ENCODE measurements around the gene BDH1. TPM values are rescaled to one million over a fixed set of nuclear protein-coding genes. Genes with fewer than 3 reads are reported as not detected.

BDH1 gene
- total RNA-seq, 5 donors from 2014 or later (not counting 1 experiment from before 2014, with no cell fraction given), result 31.1 to 74.7 (median 68.9) TPM

DNA sequence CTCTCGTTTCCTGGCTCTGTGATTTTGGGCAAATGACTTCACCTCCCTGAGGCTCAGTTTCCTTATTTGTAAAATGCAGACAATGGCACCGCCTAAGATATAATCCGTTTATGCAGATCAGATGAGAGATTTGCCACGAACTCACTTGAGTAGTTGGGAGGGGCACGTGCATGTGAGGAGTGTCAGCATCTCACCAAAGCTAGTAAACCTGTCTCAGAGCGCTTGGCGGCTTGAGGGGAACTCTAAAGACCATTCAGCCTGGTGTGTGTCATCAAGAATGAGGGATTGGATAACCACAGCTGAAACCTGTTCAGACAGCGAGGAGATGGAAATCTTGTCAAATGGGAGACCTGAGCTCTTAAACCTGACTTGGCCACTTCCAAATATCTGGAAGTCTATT, 48.7 kb downstream of the BDH1 start:
- DNase-seq, result no peak
- no peaks in the 10 kb centered on the region for H3K9me3 ChIP-seq
- no peak overlapping the region for H3K4me3 ChIP-seq (ENCODE audit: control insufficient read depth in 1 of 2, extremely low read depth in 1 of 2, low read length in 1 of 2)
- Mint-ChIP-seq H3K36me3 (peaks cover 6% of the 10 kb centered on the region), H3K27me3 (peaks cover 0 to 3% of the 10 kb centered on the region in 2 donors), H3K27ac (no peak overlapping the region), H3K9me3 (no peaks in the 10 kb centered on the region), H3K4me1 (peaks cover 4 to 6% (median 6%) of the 10 kb centered on the region in 3 donors), H3K4me3 (no peak overlapping the region)
- 75% methylated on average over 7 of the region's 8 CpGs for WGBS (ENCODE audit: insufficient coverage)
- CTCF ChIA-PET, result no interaction called here
- H3K36me3 ChIP-seq (ENCODE audit: control insufficient read depth in 2 of 2, extremely low read depth in 1 of 2, insufficient read depth in 1 of 2, low read length in 1 of 2), result peaks cover 5% of the 10 kb centered on the region in 2 donors
- no peak for ATAC-seq (replicated peaks in 1 of 4)
- H3K27ac ChIP-seq (ENCODE audit: low read length), result no peak overlapping the region
- POLR2A ChIA-PET, result no interaction called here
- H3K4me1 ChIP-seq (ENCODE audit: control insufficient read depth in 1 of 2, extremely low read depth in 1 of 2, insufficient read depth in 2 of 2, low read length in 2 of 2), result peaks cover 0 to 10% of the 10 kb centered on the region in 2 experiments
- peaks cover 0 to 8% of the 10 kb centered on the region in 2 experiments for H3K27me3 ChIP-seq (replicated peaks in 1 of 2; ENCODE audit: control insufficient read depth in 2 of 2, extremely low read depth in 1 of 2, insufficient read depth in 2 of 2, low read length in 1 of 2)

DNA sequence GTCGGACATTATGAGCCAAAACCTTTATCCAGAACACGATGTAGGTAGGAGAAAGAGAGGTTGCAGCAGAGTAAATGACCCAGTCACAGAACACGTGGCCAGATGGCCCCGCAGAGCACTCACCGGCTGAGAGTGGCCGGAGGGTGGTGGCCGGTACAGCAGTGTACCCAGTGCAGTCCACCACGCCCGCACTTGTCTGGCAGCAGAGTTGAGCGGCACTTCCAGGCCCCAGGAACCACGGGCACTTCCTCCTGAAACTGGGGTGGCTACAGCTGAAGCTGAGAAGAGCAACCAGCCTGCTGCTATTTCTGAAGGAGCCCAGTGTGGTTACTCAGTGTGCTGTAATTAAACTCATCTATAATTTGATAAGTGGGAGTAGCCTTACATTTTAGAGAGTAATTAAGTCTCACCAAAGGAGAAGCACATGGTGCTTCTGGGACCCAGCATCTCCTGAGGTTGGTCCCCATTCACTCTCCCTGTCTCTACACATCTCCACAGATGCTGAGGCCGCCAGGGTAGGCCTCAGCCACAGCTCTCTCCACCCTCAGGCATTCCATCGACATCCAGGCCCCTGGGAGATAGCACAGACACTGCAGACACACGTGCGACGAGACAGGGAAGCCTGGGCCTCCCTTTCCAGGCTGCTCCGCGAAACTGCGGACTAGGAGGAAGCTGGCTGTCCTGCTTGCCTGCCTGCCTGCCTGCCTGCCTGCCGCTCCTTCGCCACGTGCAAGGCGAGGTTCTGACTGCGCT, 49.8 kb downstream of the BDH1 start:
- peaks cover 0 to 3% of the 10 kb centered on the region in 2 donors for H3K27me3 Mint-ChIP-seq
- H3K36me3 Mint-ChIP-seq, result no peaks in the 10 kb centered on the region
- H3K4me1 ChIP-seq (ENCODE audit: control insufficient read depth in 1 of 2, extremely low read depth in 1 of 2, insufficient read depth in 2 of 2, low read length in 2 of 2), result peaks cover 0 to 10% of the 10 kb centered on the region in 2 experiments
- CTCF ChIA-PET, result no interaction called here
- peaks cover 4 to 6% (median 6%) of the 10 kb centered on the region in 3 donors for H3K4me1 Mint-ChIP-seq
- ATAC-seq (replicated peaks in 1 of 4) (no peak), DNase-seq (no peak)
- no peak overlapping the region for H3K4me3 ChIP-seq (ENCODE audit: control insufficient read depth in 1 of 2, extremely low read depth in 1 of 2, low read length in 1 of 2)
- no peak overlapping the region for H3K4me3 Mint-ChIP-seq
- H3K27ac Mint-ChIP-seq, result no peak overlapping the region
- peaks cover 0 to 8% of the 10 kb centered on the region in 2 experiments for H3K27me3 ChIP-seq (replicated peaks in 1 of 2; ENCODE audit: control insufficient read depth in 2 of 2, extremely low read depth in 1 of 2, insufficient read depth in 2 of 2, low read length in 1 of 2)
- POLR2A ChIA-PET, result no interaction called here
- 85% methylated on average over 23 of the region's 24 CpGs for WGBS (ENCODE audit: insufficient coverage)
- H3K27ac ChIP-seq (ENCODE audit: low read length), result no peak overlapping the region
- H3K36me3 ChIP-seq (ENCODE audit: control insufficient read depth in 2 of 2, extremely low read depth in 1 of 2, insufficient read depth in 1 of 2, low read length in 1 of 2), result no peaks in the 10 kb centered on the region
- H3K9me3 Mint-ChIP-seq, result no peaks in the 10 kb centered on the region
- no peaks in the 10 kb centered on the region for H3K9me3 ChIP-seq

DNA sequence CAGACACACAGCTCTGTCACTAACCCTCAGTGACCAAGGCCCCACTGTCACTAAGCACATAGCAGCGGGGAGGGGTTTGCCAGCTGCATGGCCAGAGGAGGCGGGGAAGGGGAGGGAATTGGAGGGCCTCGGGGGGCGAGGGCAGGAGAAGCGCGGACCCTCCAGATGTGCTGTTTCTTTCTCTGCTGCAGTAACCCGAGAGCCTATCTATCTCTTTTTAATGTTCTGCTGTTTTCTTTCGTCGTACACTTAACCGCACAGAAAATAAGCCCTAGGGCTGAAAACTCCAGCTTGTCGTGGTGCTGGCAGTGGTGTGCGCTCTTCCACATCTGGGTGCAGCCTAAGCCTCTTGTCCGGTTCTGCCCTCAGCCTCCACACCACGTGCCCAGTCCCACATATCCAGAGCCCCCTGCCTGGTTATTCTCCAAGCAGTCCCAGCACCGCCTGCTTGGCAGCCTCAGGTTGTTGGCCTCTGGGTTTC, 51.1 kb downstream of the BDH1 start:
- Histone ChIP-seq H3K4me3 (ENCODE audit: control insufficient read depth in 1 of 2, extremely low read depth in 1 of 2, low read length in 1 of 2) (no peak overlapping the region), H3K27me3 (replicated peaks in 1 of 2; ENCODE audit: control insufficient read depth in 2 of 2, extremely low read depth in 1 of 2, insufficient read depth in 2 of 2, low read length in 1 of 2) (peaks cover 0 to 4% of the 10 kb centered on the region in 2 experiments), H3K27ac (ENCODE audit: low read length) (no peak overlapping the region), H3K36me3 (ENCODE audit: control insufficient read depth in 2 of 2, extremely low read depth in 1 of 2, insufficient read depth in 1 of 2, low read length in 1 of 2) (no peaks in the 10 kb centered on the region), H3K4me1 (ENCODE audit: control insufficient read depth in 1 of 2, extremely low read depth in 1 of 2, insufficient read depth in 2 of 2, low read length in 2 of 2) (peaks cover 0 to 2% of the 10 kb centered on the region in 2 experiments), H3K9me3 (no peaks in the 10 kb centered on the region)
- CTCF ChIA-PET, result interaction anchor here in 1 of 2 donors (0.5 kb wide), 1 partner anchor 1576 kb away, joined by 4 read pairs; no protein-coding TSS in a partner anchor
- ATAC-seq (replicated peaks in 1 of 4) (no peak), DNase-seq (no peak)
- no peaks in the 10 kb centered on the region for H3K9me3 Mint-ChIP-seq
- H3K4me1 Mint-ChIP-seq, result peaks cover 0 to 2% (median 2%) of the 10 kb centered on the region in 3 donors
- no peaks in the 10 kb centered on the region for H3K36me3 Mint-ChIP-seq
- no peak overlapping the region for H3K4me3 Mint-ChIP-seq
- no peak overlapping the region for H3K27ac Mint-ChIP-seq
- POLR2A ChIA-PET, result no interaction called here
- peaks cover 0 to 3% of the 10 kb centered on the region in 2 donors for H3K27me3 Mint-ChIP-seq
- WGBS (ENCODE audit: insufficient coverage), result 91% methylated on average over 10 of the region's 15 CpGs

DNA sequence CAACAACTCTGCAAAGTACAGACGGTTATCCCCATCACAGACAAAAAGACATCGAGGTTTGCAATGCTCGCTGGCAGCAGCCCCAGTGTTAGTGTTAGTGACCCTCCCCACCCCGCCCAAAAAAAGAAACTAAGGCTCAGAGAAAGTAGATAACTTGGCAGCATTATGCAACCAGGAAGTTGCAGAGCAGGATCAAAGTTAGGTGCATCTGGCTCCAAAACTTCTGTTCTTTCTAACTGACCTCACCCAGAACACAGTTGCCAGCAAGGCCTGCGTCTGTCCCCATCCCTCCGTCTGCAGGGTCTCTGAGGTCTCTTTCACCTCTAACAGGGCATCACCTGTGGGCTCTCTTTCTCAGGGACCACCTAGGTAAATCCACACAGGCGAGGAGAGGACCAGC, 51.5 kb downstream of the BDH1 start:
- DNase-seq, result no peak
- ChIA-PET POLR2A (no interaction called here), CTCF (interaction anchor here in 1 of 2 donors (0.5 kb wide), 1 partner anchor 1575 kb away, joined by 4 read pairs; no protein-coding TSS in a partner anchor)
- Histone ChIP-seq H3K4me3 (ENCODE audit: control insufficient read depth in 1 of 2, extremely low read depth in 1 of 2, low read length in 1 of 2) (no peak overlapping the region), H3K36me3 (ENCODE audit: control insufficient read depth in 2 of 2, extremely low read depth in 1 of 2, insufficient read depth in 1 of 2, low read length in 1 of 2) (no peaks in the 10 kb centered on the region), H3K9me3 (no peaks in the 10 kb centered on the region), H3K27ac (ENCODE audit: low read length) (no peak overlapping the region), H3K4me1 (ENCODE audit: control insufficient read depth in 1 of 2, extremely low read depth in 1 of 2, insufficient read depth in 2 of 2, low read length in 2 of 2) (no peaks in the 10 kb centered on the region), H3K27me3 (replicated peaks in 1 of 2; ENCODE audit: control insufficient read depth in 2 of 2, extremely low read depth in 1 of 2, insufficient read depth in 2 of 2, low read length in 1 of 2) (peaks cover 0 to 3% of the 10 kb centered on the region in 2 experiments)
- no peak overlapping the region for H3K27ac Mint-ChIP-seq
- H3K36me3 Mint-ChIP-seq, result no peaks in the 10 kb centered on the region
- no peak overlapping the region for H3K4me3 Mint-ChIP-seq
- peaks cover 0 to 3% of the 10 kb centered on the region in 2 donors for H3K27me3 Mint-ChIP-seq
- no peaks in the 10 kb centered on the region for H3K4me1 Mint-ChIP-seq
- ATAC-seq (replicated peaks in 1 of 4), result no peak
- H3K9me3 Mint-ChIP-seq, result no peaks in the 10 kb centered on the region
- WGBS (ENCODE audit: insufficient coverage), result 69% methylated on average over 6 of the region's 7 CpGs

DNA sequence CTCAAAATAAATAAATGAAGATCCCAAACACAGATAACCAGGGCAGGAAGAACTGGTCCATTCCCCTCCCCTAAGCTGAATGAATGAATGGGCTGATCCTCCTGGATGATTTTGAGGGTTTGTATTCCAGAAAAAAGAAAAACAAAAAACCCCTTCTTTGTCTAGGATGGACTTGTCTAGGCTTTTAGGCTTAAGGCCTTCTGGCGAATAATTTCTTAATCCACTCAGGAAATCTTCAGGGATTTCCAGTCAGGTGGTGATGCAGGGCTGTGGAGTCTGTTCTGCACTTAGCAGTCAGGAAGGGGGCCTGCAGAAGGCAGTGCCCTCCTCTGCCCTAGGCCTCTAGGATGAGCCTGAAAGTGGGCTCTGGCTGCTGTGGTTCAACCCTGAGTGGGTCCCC, 52.1 kb downstream of the BDH1 start:
- H3K36me3 Mint-ChIP-seq, result no peaks in the 10 kb centered on the region
- CTCF ChIA-PET, result no interaction called here
- H3K27ac Mint-ChIP-seq, result no peak overlapping the region
- DNase-seq (no peak), ATAC-seq (replicated peaks in 1 of 4) (no peak)
- H3K27me3 Mint-ChIP-seq, result peaks cover 0 to 3% of the 10 kb centered on the region in 2 donors
- Histone ChIP-seq H3K36me3 (ENCODE audit: control insufficient read depth in 2 of 2, extremely low read depth in 1 of 2, insufficient read depth in 1 of 2, low read length in 1 of 2) (no peaks in the 10 kb centered on the region), H3K4me1 (ENCODE audit: control insufficient read depth in 1 of 2, extremely low read depth in 1 of 2, insufficient read depth in 2 of 2, low read length in 2 of 2) (no peaks in the 10 kb centered on the region), H3K4me3 (ENCODE audit: control insufficient read depth in 1 of 2, extremely low read depth in 1 of 2, low read length in 1 of 2) (no peak overlapping the region), H3K27me3 (replicated peaks in 1 of 2; ENCODE audit: control insufficient read depth in 2 of 2, extremely low read depth in 1 of 2, insufficient read depth in 2 of 2, low read length in 1 of 2) (peaks cover 0 to 3% of the 10 kb centered on the region in 2 experiments), H3K27ac (ENCODE audit: low read length) (no peak overlapping the region), H3K9me3 (no peaks in the 10 kb centered on the region)
- POLR2A ChIA-PET, result no interaction called here
- H3K9me3 Mint-ChIP-seq, result no peaks in the 10 kb centered on the region
- H3K4me1 Mint-ChIP-seq, result no peaks in the 10 kb centered on the region
- H3K4me3 Mint-ChIP-seq, result no peak overlapping the region
- WGBS (ENCODE audit: insufficient coverage), result no CpG with 5 or more reads among the region's 1 CpG

DNA sequence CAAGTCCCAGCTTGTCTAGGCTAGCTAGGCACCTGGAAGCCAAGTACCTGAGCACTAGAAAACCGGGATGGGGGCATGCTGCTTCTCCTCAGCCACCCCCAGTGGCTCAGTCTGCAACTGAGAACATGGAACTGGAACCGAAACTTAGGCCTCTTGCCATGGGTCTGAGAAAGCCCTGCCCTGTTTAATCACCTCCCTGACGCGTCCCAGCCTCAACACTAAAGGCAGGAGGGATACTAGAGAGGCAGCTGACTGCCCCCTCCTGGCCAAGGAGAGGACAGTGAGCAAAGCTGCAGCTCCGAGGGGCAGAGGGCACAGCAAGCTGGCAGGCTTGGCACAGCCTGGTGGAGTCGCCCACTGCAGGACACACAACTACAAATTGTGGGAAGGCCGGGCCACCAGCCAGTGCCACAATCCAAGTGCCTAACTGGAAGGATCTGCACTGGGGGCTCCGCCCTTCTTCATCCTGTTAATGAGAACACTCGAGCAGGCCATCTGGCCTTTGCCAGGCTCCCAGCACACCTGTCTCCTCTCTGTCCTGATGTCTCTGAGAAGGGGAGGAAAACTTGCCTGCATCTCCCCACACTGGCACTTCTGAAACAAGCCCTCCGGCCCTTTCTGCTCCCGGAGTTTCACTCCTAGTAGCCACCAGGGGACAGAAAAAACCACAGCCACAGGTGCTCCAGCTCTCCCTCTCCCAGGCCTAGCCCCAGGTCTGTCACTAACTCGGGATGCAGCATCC, 53.7 kb downstream of the BDH1 start:
- Mint-ChIP-seq H3K9me3 (no peaks in the 10 kb centered on the region), H3K4me3 (no peak overlapping the region), H3K36me3 (no peaks in the 10 kb centered on the region), H3K4me1 (no peaks in the 10 kb centered on the region), H3K27ac (no peak overlapping the region), H3K27me3 (peaks cover 0 to 3% of the 10 kb centered on the region in 2 donors)
- H3K27ac ChIP-seq (ENCODE audit: low read length), result no peak overlapping the region
- WGBS (ENCODE audit: insufficient coverage), result 79% methylated on average over 10 of the region's 12 CpGs
- CTCF ChIA-PET, result interaction anchor here in 1 of 2 donors (0.6 to 1.2 kb wide), 3 partner anchors 8 to 279 kb away, joined by 3 to 4 read pairs (median 3); no protein-coding TSS in a partner anchor
- H3K4me3 ChIP-seq (ENCODE audit: control insufficient read depth in 1 of 2, extremely low read depth in 1 of 2, low read length in 1 of 2), result no peak overlapping the region
- POLR2A ChIA-PET, result no interaction called here
- DNase-seq (peak in 6 of 35 experiments; percentile 12 to 40 (median 20)), ATAC-seq (replicated peaks in 1 of 4) (peak in 3 of 4 experiments; percentile 30 to 35 (median 32))
- peaks cover 0 to 5% of the 10 kb centered on the region in 2 experiments for H3K27me3 ChIP-seq (replicated peaks in 1 of 2; ENCODE audit: control insufficient read depth in 2 of 2, extremely low read depth in 1 of 2, insufficient read depth in 2 of 2, low read length in 1 of 2)
- H3K4me1 ChIP-seq (ENCODE audit: control insufficient read depth in 1 of 2, extremely low read depth in 1 of 2, insufficient read depth in 2 of 2, low read length in 2 of 2), result no peaks in the 10 kb centered on the region
- no peaks in the 10 kb centered on the region for H3K36me3 ChIP-seq (ENCODE audit: control insufficient read depth in 2 of 2, extremely low read depth in 1 of 2, insufficient read depth in 1 of 2, low read length in 1 of 2)
- H3K9me3 ChIP-seq, result no peaks in the 10 kb centered on the region
